HepG2 (cell line): Measurements from ENCODE around the gene GABRR2. TPM values are rescaled to one million over a fixed set of nuclear protein-coding genes. Genes with fewer than 3 reads are reported as not detected.

Experiments used
- ATAC-seq: fragments of 200-7000 bp; cut with Tn5 transposase; 3 replicates; pipeline ENCODE4 v1.9.1; 2020; ENCODE audit warnings: mild to moderate bottlenecking, moderate library complexity
- BruUV-seq: library from RNA; stranded (reverse); fragments of 400-500 nt; replicated peaks from 2 replicates; lab custom pipeline; 2021; lab: Mats Ljungman, UMichigan
- CTCF ChIA-PET: fragments of 300-600 bp; formaldehyde crosslinking; extraction: SDS; loops from one replicate; lab custom pipeline; 2021; ENCODE audit warnings: low total read pairs, inconsistent platforms, low intra/inter-chr PET ratio; lab: Yijun Ruan, JAX
- POLR2A ChIA-PET: fragments of 350-600 bp; sonication (Branson Sonifier 250); formaldehyde crosslinking; loops from one replicate; lab custom pipeline; 2020; ENCODE audit warnings: antibody characterized with exemption, inconsistent platforms; lab: Yijun Ruan, JAX
- DNase-seq: peaks from one replicate; pipeline ENCODE4 v3.0.0-alpha.2; 2015; ENCODE audit warnings: low spot score
- FAIRE-seq: peaks from 3 replicates; lab custom pipeline; 2011; peaks lifted over from hg19 to GRCh38; lab: Jason Lieb, UNC
- H2AFZ ChIP-seq: one replicate; pipeline ENCODE4 v1.6.1; 2011; ENCODE audit warnings: low read length, inconsistent platforms
- H3K27ac ChIP-seq: fragments of 300-600 bp; 3 replicates; pipeline ENCODE4 v1.8.0; 2011; ENCODE audit warnings: mixed run types, mild to moderate bottlenecking, mixed read lengths, low read length, inconsistent platforms; ENCODE audit not compliant: insufficient read depth; ENCODE audit errors: extremely low read length
- H3K27me3 ChIP-seq, 2 experiments: fragments of 200-600 bp in 1 of 2; 2 replicates in 1 of 2; 3 replicates in 1 of 2; pipeline versions ENCODE4 v1.6.0 to v1.8.0; 2011; ENCODE audit warnings: low read length in 2 of 2, mild to moderate bottlenecking in 2 of 2, moderate library complexity in 2 of 2, inconsistent platforms in 1 of 2; ENCODE audit not compliant: insufficient read depth in 2 of 2, control insufficient read depth in 1 of 2
- H3K36me3 ChIP-seq, 2 experiments: fragments of 200-600 bp in 1 of 2; replicated peaks in 1 of 2; 2 replicates in 1 of 2; 3 replicates in 1 of 2; pipeline versions ENCODE4 v1.5.1 to v1.8.0; 2011; ENCODE audit warnings: low read length in 2 of 2, inconsistent platforms in 1 of 2; ENCODE audit not compliant: insufficient read depth in 2 of 2, control insufficient read depth in 1 of 2
- H3K4me1 ChIP-seq: 2 replicates; pipeline ENCODE4 v1.5.1; 2012; ENCODE audit warnings: low read length, inconsistent platforms; ENCODE audit not compliant: insufficient read depth
- H3K4me2 ChIP-seq: 2 replicates; pipeline ENCODE4 v1.6.0; 2011; ENCODE audit warnings: low read depth, low read length, inconsistent platforms
- H3K4me3 ChIP-seq, 3 experiments: fragments of 200-600 bp in 1 of 3; sonication (generic), shearing (Covaris generic) in 1 of 3; replicated peaks in 1 of 3; 2 replicates each; pipeline ENCODE4 v1.5.1; 2011 to 2016; ENCODE audit warnings: low read length in 3 of 3, inconsistent platforms in 2 of 3, low read depth in 2 of 3, mild to moderate bottlenecking in 2 of 3, control low read depth in 1 of 3, mixed read lengths in 1 of 3; ENCODE audit not compliant: insufficient read depth in 1 of 3
- H3K79me2 ChIP-seq: one replicate; pipeline ENCODE4 v1.6.1; 2011; ENCODE audit warnings: low read length, inconsistent platforms; ENCODE audit not compliant: insufficient read depth
- H3K9ac ChIP-seq: 2 replicates; pipeline ENCODE4 v1.6.0; 2011; ENCODE audit warnings: mild to moderate bottlenecking, low read depth, low read length, inconsistent platforms; ENCODE audit not compliant: insufficient read depth
- H3K9me3 ChIP-seq: 2 replicates; pipeline ENCODE4 v1.5.1; 2012; ENCODE audit warnings: mild to moderate bottlenecking, low read length
- H4K20me1 ChIP-seq: 2 replicates; pipeline ENCODE4 v1.6.0; 2011; ENCODE audit warnings: inconsistent platforms, mild to moderate bottlenecking, low read length, moderate library complexity; ENCODE audit not compliant: insufficient read depth
- CENPX ChIP-seq: sonication (generic); formaldehyde crosslinking; IDR thresholded peaks from 2 replicates; pipeline ENCODE4 v1.9.0; 2021; ENCODE audit warnings: mild to moderate bottlenecking, missing genetic modification reagents, moderate library complexity
- FOXJ3 ChIP-seq: sonication (generic); formaldehyde crosslinking; IDR thresholded peaks from 2 replicates; pipeline ENCODE4 v1.4.0; 2020; ENCODE audit warnings: missing genetic modification reagents, mild to moderate bottlenecking, borderline replicate concordance
- FOXO1 ChIP-seq: sonication (generic); formaldehyde crosslinking; IDR thresholded peaks from 2 replicates; pipeline ENCODE4 v1.4.0; 2020; ENCODE audit warnings: missing genetic modification reagents
- GFI1 ChIP-seq: sonication (generic); formaldehyde crosslinking; IDR thresholded peaks from 2 replicates; pipeline ENCODE4 v1.5.0; 2020; ENCODE audit warnings: missing genetic modification reagents, mild to moderate bottlenecking, borderline replicate concordance
- STAG1 ChIP-seq: sonication (generic); formaldehyde crosslinking; IDR thresholded peaks from 2 replicates; pipeline ENCODE4 v1.4.0; 2020; ENCODE audit warnings: missing genetic modification reagents
- TCF7 ChIP-seq: sonication (generic); IDR thresholded peaks from 2 replicates; pipeline ENCODE4 v1.6.1; 2016; ENCODE audit warnings: antibody characterized with exemption, low read depth
- YEATS2 ChIP-seq: sonication (generic); formaldehyde crosslinking; IDR thresholded peaks from 2 replicates; pipeline ENCODE4 v1.4.0; 2020; ENCODE audit warnings: missing genetic modification reagents, borderline replicate concordance
- ZFP82 ChIP-seq: sonication (generic); formaldehyde crosslinking; IDR thresholded peaks from 2 replicates; pipeline ENCODE4 v1.5.1; 2020; ENCODE audit warnings: mild to moderate bottlenecking, missing genetic modification reagents, borderline replicate concordance
- ZNF256 ChIP-seq: sonication (generic); formaldehyde crosslinking; conservative IDR thresholded peaks from 2 replicates; pipeline ENCODE4 v1.4.0; 2020; ENCODE audit warnings: missing genetic modification reagents
- ZNF605 ChIP-seq: sonication (generic); formaldehyde crosslinking; IDR thresholded peaks from 2 replicates; pipeline ENCODE4 v1.8.0; 2022; ENCODE audit warnings: mild to moderate bottlenecking, missing genetic modification reagents
- WGBS: methylation state at CpG from one replicate; pipeline ENCODE4 v1.1.6; 2017; ENCODE audit warnings: low lambda C conversion rate; 5-methylcytosine and 5-hydroxymethylcytosine counted together
- in situ Hi-C: cut with HindIII; loops from 2 replicates; pipeline ENCODE4 v1.10.0; 2017; ENCODE audit warnings: low pct_unique_long_range_greater_than_20kb; ENCODE audit not compliant: extremely low pct_ligation_motif_present
- intact Hi-C: fragments of 100-400 bp; cut with micrococcal nuclease; formaldehyde crosslinking; loops from one replicate; pipeline ENCODE4 v1.10.0; 2022; ENCODE audit not compliant: unreplicated experiment
- polyA plus RNA-seq, 8 experiments: library from polyadenylated mRNA; depleted of rRNA in 3 of 8; stranded (reverse) in 7 of 8; unstranded in 1 of 8; fragments of >200 nt; fragmentation: Illumina TruSeq in 4 of 8; extraction: Trizol in 4 of 8; gene quantifications; 2 replicates each; pipeline versions ENCODE4 v1.2.1 to v1.2.3, GENCODE V29; 2011 to 2016; ENCODE audit warnings: low read depth in 4 of 8, missing spikeins in 1 of 8, mixed read lengths in 1 of 8; ENCODE audit not compliant: insufficient read depth in 1 of 8
- total RNA-seq, 5 experiments: library from RNA; depleted of rRNA; stranded (reverse); fragments of >200 nt; fragmentation: Illumina TruSeq; extraction: Trizol; gene quantifications; 2 replicates each; pipeline ENCODE4 v1.2.3, GENCODE V29; 2016; ENCODE audit warnings: low read depth in 1 of 5
- TF ChIP-seq, protein P1 (sequence below): sonication (generic); formaldehyde crosslinking; IDR thresholded peaks from 2 replicates; pipeline ENCODE4 v1.4.0; 2020; ENCODE audit warnings: low read depth, mild to moderate bottlenecking, missing genetic modification reagents
- TF ChIP-seq, protein P2 (sequence below): sonication (generic); formaldehyde crosslinking; IDR thresholded peaks from 2 replicates; pipeline ENCODE4 v1.4.0; 2020; ENCODE audit warnings: mild to moderate bottlenecking, missing genetic modification reagents
- TF ChIP-seq, protein P3 (sequence below): IDR thresholded peaks from 2 replicates; pipeline ENCODE4 v1.6.1; 2016
- TF ChIP-seq, protein P4 (sequence below): sonication (generic); formaldehyde crosslinking; IDR thresholded peaks from 2 replicates; pipeline ENCODE4 v1.5.0; 2020; ENCODE audit warnings: mild to moderate bottlenecking, missing genetic modification reagents, borderline replicate concordance

Gene GABRR2
- total and polyA plus RNA-seq, 2 of the 13 experiments (the other 11 are each of a cell fraction or from before 2014, with no cell fraction given), result 0.13 TPM; not detected in 1

DNA sequence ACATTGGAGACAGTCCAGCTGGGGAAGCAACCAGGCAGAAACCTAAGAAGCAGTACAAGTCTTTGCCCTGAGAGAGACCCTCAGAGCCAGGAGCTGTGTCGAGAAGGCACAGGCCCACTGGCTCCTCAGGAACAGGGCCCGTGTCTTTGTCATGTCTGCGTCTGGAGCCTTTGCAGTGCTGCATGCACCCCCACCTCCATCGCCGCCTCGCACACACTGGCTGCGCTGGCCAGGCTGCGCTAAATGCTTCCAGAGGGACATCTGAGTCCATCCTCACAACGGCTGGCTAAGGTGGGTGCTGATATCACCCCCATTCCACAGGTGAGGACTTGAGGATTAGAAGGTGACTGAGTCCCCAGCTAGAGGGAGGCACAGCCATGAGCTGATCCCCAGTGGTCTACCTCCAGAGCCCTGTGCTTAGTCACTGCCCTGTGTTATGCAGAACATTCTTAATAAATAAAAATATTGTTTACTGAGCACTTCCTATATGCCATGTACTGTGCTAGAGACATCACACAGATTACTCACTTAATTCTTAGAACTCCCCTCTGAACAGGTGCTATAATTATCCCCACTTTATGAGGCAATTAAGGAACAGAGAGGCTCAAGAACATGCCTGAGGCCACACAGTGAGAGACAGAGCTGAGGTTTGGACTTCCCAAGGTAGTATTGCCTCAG lies 27.6 kb downstream of the GABRR2 start:
- Histone ChIP-seq H2AFZ (no peak overlapping the region), H3K27ac (no peak overlapping the region), H3K9ac (no peak overlapping the region), H4K20me1 (no peaks in the 10 kb centered on the region), H3K4me2 (no peak overlapping the region), H3K9me3 (no peaks in the 10 kb centered on the region), H3K4me1 (no peaks in the 10 kb centered on the region), H3K36me3 (no peaks in the 10 kb centered on the region), H3K79me2 (no peaks in the 10 kb centered on the region), H3K27me3 (peaks cover 3 to 27% of the 10 kb centered on the region in 2 experiments; a peak in 4 of 5 replicates), H3K4me3 (no peak overlapping the region)
- FAIRE-seq (no peak), DNase-seq (no peak), ATAC-seq (no peak)
- ChIA-PET CTCF (no interaction called here), POLR2A (no interaction called here)
- intact Hi-C loops, result no loop called here
- BruUV-seq, result no TSS peak
- 76% methylated on average over 5 of the region's 9 CpGs for WGBS
- TF ChIP-seq ZNF605, result no peak
- no peak for TF ChIP-seq ZNF256 (CRISPR knock-in tag)
- no peak for TF ChIP-seq FOXJ3 (CRISPR knock-in tag)
- TF ChIP-seq, protein P1, sequence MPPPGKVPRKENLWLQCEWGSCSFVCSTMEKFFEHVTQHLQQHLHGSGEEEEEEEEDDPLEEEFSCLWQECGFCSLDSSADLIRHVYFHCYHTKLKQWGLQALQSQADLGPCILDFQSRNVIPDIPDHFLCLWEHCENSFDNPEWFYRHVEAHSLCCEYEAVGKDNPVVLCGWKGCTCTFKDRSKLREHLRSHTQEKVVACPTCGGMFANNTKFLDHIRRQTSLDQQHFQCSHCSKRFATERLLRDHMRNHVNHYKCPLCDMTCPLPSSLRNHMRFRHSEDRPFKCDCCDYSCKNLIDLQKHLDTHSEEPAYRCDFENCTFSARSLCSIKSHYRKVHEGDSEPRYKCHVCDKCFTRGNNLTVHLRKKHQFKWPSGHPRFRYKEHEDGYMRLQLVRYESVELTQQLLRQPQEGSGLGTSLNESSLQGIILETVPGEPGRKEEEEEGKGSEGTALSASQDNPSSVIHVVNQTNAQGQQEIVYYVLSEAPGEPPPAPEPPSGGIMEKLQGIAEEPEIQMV (CRISPR knock-in tag), result no peak
- TF ChIP-seq TCF7, result no peak
- TF ChIP-seq, protein P2, sequence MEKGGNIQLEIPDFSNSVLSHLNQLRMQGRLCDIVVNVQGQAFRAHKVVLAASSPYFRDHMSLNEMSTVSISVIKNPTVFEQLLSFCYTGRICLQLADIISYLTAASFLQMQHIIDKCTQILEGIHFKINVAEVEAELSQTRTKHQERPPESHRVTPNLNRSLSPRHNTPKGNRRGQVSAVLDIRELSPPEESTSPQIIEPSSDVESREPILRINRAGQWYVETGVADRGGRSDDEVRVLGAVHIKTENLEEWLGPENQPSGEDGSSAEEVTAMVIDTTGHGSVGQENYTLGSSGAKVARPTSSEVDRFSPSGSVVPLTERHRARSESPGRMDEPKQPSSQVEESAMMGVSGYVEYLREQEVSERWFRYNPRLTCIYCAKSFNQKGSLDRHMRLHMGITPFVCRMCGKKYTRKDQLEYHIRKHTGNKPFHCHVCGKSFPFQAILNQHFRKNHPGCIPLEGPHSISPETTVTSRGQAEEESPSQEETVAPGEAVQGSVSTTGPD (CRISPR knock-in tag), result no peak
- TF ChIP-seq YEATS2 (CRISPR knock-in tag), result no peak
- TF ChIP-seq CENPX, result no peak
- TF ChIP-seq, protein P3, sequence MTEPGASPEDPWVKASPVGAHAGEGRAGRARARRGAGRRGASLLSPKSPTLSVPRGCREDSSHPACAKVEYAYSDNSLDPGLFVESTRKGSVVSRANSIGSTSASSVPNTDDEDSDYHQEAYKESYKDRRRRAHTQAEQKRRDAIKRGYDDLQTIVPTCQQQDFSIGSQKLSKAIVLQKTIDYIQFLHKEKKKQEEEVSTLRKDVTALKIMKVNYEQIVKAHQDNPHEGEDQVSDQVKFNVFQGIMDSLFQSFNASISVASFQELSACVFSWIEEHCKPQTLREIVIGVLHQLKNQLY (CRISPR knock-in tag), result no peak
- no peak for TF ChIP-seq FOXO1 (CRISPR knock-in tag)
- TF ChIP-seq, protein P4, sequence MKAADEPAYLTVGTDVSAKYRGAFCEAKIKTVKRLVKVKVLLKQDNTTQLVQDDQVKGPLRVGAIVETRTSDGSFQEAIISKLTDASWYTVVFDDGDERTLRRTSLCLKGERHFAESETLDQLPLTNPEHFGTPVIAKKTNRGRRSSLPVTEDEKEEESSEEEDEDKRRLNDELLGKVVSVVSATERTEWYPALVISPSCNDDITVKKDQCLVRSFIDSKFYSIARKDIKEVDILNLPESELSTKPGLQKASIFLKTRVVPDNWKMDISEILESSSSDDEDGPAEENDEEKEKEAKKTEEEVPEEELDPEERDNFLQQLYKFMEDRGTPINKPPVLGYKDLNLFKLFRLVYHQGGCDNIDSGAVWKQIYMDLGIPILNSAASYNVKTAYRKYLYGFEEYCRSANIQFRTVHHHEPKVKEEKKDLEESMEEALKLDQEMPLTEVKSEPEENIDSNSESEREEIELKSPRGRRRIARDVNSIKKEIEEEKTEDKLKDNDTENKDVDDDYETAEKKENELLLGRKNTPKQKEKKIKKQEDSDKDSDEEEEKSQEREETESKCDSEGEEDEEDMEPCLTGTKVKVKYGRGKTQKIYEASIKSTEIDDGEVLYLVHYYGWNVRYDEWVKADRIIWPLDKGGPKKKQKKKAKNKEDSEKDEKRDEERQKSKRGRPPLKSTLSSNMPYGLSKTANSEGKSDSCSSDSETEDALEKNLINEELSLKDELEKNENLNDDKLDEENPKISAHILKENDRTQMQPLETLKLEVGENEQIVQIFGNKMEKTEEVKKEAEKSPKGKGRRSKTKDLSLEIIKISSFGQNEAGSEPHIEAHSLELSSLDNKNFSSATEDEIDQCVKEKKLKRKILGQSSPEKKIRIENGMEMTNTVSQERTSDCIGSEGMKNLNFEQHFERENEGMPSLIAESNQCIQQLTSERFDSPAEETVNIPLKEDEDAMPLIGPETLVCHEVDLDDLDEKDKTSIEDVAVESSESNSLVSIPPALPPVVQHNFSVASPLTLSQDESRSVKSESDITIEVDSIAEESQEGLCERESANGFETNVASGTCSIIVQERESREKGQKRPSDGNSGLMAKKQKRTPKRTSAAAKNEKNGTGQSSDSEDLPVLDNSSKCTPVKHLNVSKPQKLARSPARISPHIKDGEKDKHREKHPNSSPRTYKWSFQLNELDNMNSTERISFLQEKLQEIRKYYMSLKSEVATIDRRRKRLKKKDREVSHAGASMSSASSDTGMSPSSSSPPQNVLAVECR (CRISPR knock-in tag), result no peak
- no peak for TF ChIP-seq GFI1 (CRISPR knock-in tag)
- no peak for TF ChIP-seq STAG1 (CRISPR knock-in tag)
- no peak for TF ChIP-seq ZFP82 (CRISPR knock-in tag)
- in situ Hi-C loops, result no loop called here
